Inflammatory macrophage treated with lipopolysaccharide for 1 hour (primary cell): ENCODE data around the gene CMIP.

Experiments used
- DNase-seq, 2 donors: peaks; one replicate each; pipeline ENCODE4 v3.0.0-alpha.2; 2020 to 2022

Gene CMIP

DNA sequence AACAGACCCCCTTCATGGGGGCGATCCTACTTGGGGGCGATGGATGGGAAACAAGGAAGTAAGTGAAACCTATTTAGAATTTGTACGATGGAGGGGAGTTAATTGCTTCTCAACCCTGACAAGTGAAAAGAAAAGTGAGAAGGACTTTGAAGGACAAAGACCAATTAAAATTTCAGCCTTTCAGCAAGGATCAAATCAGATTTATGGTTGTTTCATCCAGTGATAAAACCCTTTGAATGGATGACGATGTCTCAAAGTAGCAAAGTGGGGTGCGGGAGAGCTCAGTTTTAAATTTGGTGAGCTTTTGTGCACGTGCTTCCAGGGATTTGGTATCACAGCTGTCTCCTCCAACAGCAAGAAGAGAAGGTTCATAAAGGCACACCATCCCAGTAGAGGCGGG lies 51.7 kb downstream of the CMIP start:
- DNase-seq: no peak

DNA sequence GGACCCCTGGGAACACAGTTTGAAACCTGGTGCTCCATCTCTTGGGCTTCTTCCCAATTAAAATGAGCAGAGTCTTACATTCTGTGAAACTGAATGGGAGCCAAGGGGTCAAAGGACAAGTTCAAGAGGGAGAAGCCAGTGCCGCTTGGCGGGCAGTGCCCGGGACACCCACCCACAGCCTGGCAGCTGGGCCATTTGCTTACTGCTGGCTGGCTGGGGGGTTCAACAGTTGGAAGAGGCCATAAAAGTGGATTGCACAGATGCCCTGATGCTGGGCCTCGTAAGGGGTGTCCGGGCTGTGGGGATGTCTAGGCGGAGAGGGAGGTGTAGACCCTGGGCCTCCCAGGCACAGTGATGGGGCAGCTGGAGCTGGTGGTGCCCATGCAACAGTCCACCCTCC lies 52.1 kb downstream of the CMIP start:
- DNase-seq: no peak

DNA sequence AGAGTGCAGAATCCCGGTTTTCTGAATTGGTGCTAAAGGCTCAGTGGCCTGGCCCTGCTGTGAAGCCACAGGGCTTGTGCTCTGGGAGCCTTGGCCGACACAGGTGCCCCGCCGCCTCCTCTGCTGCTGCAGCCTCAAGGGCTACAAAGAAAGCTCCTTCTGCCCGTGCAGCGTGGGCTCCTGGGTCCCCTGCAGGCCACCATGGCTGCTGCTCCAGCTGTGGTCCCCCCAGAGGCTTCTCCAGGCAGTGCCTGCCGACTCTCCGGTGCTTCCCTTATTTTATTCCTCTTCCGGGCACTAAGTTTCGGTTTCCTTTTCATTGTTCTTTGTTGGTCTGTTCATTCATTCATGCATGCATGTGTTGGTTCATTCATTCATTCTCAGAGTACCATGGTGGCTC lies 53.1 kb downstream of the CMIP start:
- peak; percentile 70 to 86 for DNase-seq

DNA sequence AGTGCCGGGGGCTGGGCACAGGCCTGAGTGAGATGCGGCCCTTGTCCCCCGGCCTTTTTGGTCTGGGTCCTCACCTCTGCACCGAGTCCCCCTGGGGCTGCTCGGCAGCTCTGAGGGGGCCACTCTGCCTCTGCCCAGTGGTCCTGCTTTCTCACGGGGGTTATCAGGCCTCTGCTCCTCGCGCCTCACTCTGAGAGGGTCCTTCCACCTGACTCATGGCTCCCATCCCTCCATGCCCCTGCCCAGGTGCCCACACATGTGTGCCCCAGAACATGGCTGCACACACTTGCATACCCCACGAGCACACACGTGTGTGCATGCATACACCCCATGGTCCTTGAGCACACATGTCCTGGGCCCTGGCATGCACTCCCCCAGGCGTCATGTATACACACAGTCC lies 53.7 kb downstream of the CMIP start:
- DNase-seq: no peak

DNA sequence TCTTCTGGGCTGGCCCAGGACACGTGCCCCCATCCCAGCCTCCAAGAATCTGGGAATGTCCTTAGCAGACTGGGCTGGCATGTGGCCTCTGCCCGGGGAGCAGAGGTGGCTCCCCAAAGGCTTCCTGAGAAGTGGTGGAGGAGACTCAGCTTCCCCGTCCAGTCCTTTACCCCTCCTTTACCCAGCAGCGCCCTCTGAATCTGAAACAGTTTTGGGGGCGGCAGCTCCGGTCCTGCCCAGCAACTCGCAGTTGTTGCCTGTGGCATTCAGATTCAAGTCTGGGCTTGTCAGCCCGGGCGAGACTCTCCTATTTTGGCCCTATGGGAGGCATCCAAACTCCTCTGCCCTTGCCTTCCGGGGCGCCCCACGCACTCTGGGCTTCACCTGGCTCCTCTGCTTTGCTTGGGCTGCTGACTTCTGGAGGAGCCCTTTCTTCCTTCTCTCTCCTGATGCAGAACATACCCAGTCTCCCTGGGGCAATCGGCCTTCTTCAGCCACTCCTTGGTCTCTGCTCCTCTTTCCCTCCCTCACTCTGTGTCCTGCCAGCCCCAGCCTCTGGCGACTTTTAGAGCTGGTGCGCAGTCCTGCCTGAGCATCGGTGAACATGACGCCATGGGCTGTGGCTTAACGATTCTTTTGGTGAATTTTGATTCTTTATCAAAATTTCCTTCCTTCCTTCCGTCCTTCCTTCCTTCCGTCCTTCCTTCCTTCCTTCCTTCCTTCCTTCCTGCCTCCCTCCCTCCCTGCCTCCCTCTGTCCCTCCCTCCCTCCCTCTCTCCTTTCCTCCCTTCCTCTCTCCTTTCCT lies 55.2 kb downstream of the CMIP start:
- no peak for DNase-seq

DNA sequence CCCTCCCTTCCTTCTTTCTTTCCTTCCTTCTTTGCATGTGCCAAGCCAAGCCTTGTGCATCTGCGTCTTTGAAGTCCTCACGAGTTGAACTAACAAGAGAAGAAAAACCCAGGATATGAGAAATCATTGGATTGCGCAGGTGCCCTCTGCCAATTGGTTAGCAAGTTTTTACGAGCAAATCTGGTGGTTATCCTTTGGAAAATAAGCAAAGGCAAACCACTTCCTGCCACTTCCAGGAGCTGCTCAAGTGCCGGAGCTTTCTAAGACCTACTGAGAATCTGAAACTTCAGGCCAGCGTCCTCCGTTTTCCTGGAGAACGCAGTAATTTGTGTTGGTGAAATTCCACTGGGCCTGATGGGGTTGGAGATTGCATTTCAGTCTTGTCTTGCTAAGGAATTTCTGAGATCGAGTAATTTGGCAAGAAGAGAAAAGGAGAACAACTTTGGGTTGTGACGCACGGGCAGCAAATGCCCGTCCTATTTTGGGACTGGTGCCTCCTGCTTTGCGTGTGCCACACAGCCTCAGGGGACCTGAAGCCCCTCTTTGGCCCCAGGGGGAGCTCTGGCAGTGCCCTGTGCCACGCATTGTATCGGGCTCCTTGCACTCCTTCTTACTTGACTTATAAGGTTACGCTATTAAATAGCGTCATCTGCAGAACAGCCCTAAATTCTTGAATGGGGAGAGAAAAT lies 56.4 kb downstream of the CMIP start:
- peak; percentile 81 to 82 for DNase-seq

DNA sequence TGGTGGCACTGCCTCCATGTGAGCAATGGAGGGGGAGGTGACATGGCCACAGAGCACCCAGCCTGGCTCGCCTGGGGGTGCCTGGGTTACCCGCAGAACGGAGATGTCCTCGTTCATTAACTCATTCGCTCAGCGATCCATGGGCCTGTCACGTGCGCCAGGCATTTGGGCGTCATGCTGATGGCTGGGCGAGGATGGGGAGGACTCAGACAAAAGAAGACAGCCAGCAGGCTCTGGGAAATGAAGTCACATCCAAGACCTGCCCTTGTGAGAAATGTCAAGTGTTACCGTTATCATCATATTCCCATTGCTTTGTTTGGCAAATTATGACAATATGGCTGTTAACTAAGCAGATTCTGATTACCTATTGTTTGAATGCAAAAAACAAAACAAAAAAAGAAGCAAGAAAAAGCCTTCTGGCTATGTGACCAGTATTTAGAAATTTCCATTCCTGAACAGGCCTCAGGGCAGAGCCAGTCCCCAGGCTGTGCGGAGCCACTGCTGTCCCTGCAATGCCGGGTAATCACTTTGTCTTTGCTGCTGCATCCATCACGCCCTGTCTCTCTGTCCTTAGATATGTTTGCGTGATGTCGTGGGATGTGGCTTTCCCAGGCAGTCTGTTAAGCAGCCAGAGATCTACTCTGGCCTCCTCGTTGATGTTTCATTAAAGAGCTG lies 57.9 kb downstream of the CMIP start:
- no peak for DNase-seq

DNA sequence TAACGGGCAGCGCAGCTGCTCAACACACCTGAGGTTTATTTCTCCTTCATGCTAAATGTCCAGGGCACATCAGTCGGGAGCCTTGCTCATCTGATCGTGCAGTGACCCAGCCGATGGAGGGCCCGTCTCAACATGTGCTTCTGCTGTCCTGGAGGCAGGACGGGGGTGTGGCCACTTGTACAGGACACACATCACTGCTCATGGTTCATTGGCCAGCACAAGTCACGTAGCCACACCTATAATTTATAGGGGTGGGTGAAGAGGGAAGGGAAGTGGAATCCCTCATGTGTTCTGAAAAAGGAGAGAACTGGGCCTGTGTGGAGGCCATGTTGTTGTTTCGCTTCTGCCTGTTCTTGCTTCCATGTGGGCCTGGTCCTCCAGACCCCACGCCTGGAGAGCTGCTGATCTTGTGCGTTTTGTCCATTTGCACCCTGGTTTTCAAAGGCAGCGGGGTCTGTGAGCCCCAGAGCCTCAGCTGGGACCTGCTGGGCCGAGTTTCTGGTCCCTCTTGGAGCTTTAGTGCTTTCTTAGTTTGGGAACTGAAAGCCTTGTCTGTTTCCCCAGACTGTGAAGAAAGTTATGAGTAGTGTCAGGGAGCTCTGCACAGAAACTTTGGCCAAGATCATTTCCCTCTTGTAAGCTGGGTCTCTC lies 60.5 kb downstream of the CMIP start:
- peak; percentile 59 to 60 for DNase-seq

DNA sequence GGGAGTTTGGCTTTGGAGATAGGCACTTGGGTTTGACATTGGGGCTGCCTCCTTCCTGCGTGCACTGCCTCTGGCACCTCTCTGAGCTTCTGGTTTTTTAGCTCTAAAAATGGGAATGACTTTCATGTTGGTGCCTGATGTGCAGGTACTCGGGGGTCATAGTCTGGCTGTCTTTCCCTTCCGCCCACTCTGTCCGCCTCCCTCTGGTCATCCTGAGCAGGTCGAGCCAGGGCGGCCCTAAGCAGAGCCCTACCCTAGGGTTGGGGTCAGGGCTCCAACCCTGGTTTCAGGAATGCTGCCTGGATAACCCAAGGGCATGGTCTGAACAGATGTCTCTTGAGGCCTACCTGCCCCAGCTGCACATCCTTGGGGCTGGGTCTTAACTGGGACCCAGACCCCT lies 64.8 kb downstream of the CMIP start:
- DNase-seq: no peak

DNA sequence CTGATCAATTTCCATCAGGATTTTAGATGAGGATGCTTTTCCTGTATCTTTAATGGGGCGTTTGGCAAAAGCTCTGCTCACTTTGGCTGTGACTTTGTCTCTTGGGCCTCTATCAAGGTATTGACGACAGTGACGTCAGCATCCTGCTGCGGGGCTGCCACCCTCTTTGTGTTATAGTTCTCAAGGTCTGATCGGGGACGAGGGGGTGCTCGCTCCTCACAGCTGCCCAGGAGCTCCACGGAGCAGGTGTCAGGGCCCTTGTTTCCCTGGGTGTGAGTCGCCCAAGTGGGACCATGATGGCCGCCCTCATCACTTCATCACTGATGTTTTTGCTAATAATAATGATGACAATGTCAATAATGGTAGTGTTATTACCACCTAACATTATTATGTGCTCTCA lies 65.4 kb downstream of the CMIP start:
- no peak for DNase-seq

DNA sequence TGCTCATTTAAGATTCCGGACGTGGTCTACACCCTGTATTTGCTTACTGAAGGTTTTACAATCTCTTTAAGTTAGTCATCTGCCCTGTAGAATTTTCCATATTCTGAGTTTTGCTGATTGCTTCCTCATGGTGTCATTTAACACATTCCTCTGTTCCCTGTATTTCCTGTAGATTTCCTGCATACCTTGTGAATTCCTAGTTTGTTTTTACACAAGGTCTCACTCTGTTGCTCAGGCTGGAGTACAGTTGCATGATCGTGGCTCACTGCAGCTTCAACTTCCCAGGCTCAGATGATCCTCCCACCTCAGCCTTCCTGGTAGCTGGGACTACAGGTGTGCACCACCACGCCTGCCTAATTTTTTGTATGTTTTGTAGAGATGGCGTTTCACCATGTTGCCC lies 66.8 kb downstream of the CMIP start:
- no peak for DNase-seq

DNA sequence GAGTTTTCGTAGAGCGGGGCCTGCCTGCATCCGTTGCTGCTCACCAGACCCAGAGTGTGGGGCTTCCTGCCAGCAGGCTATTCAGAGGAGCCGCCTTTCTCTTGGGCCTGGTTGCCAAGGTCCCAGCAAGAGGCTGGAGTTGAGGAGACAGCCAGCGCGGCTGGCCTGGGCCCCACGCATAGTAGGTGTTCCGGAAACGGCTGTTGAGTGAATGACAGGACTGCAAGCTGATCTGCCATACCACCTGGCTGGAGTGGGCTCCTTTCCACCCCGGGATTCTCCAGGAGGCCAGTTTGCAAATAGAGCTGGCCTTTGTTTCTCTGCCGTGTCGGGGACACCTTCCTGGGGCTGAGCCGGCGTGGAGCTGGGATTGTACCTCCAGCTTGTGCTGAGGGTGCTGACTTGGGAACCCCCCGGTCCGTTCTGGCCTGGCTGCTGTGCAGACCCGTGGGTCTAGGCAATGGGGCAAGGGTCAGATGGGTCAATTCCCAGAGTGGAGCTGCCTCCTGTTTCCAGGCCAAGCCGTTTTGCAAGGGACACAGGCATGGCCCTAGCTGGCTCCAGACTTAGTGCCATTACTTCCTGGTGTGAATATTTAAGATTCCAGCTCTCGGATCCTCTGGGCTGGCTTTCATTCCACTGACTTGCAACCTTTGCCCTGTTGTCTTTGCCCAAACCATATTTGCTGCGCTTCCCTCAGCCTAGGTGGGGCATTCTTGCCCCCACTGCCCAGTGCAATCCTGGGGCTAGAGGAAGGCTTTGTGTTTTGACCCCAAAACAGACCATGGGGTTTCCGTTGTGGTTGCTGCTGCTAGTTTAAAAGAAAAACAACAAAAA lies 68.8 kb downstream of the CMIP start:
- peak in 1 of 2 donors; percentile 20 for DNase-seq

DNA sequence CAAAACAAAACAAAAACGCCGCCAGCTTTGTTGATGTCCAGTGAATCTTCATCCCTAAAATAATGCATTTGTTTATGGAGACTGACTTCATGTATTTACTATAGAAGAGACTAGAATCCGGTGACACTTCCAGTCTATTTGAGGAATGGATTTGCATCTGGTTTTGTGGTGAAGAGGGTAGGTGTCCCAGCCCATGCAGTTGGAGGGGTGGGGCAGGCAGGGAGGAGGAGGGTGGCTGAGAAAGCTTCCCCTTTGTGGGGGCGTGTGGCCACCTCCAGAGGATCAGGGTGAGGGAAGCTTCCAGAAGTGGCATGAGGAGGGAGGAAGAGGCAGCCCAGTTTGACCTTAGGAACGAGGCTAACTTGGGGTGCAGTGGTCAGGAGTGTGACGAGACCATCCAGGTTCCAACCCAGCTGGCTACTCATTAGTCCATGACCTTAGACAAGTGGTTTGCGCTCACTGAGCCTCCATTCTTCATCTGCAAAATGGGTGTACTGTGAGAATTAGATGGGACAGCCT lies 69.5 kb downstream of the CMIP start:
- peak; percentile 62 to 79 for DNase-seq

DNA sequence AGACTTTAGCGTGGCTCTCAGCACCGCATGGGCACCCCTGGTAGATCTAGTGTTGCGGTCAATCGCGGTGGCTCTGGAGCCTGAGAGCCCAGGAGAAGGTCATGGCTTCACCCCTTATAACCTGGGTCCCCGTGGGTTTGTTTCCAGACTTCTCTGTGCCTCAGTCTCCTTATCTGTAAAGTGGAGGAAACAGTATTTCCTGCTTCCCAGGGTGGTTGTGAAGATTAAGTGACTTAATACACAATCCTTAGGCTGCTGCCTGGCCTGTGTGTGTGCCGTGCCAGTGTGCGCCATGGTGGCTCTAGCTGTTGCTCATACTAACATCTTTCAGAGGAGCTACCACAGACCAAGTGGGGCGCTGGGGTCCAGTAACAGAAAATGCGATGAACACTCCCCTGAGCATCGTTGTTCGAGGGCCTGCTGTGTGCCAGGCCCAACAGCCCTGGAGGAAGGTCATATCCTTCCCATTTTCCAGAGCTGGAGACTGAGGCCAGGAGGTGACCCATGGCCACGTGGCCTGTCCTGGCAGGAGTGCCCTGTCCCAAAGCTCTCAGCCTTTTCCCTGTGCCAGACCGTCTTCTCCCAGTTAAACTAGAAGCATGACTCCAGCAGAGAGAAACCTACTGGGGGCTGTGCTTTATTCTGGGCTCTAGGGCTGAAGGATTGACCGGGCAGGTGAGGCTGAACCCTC lies 70.1 kb downstream of the CMIP start:
- no peak for DNase-seq

DNA sequence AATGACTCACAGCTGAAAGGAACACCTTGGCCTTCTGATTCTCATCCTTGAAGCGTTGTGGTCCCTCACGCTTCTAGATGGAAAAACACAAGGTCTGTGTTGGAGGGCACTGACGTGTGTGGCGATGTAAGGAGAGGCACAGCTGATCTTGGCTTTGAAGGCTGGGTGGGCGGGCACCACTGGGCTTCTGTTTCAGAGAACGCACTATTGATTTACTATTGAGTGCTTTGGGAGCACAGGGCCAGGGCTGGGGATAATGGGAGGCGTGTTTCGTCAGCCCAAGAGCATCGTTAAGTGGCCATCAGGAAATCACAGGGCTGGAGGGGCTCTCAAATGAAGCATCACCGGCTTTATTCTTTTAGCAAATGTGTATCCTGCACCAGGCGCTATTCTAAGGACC lies 70.7 kb downstream of the CMIP start:
- no peak for DNase-seq

DNA sequence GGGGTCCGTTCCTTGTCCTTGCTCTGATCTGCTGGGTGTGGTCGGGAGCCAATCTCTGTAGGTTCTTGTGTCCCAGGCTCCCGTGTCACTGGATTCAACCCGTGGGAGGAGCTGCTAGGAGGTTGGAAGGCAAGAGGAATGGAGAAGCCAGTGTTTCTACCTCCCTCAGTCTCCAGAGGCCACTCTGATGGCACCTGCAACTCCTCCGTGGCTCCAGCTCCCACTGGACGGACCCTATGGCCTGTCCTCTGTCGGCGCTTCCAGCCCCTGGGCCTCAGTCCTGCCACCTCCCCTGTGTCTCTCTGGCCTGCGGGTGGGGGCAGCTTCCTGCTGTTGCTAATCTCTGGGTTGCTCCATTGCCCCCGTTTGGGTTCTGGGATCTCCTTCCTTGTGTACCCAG lies 71.1 kb downstream of the CMIP start:
- DNase-seq: no peak

DNA sequence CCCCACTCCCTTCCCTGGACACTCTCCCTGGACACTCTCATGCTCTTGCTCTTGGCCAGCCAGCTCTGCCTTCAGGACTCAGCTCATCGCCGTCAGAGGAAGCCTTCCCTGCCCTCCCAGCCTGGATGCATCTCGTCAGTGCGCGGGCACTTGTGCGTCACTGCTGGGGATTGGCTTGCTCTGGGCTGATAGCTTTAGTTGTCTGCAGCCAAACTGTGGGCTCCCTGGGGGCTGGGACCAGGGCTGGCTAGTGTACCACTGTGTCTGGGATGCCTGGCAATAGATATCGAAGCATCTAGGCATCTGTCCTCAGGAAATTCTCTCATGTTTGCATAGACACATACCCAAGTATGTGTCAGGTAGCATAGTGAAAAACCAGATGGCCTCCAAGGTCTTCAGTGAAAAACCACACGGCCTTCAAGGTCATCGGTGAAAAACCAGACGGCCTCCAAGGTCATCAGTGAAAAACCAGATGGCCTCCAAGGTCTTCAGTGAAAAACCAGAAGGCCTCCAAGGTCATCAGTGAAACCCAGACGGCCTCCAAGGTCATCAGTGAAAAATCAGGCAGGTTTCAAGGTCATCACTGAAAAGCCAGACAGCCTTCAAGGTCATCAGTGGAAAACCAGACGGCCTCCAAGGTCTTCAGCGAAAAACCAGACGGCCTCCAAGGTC lies 72.0 kb downstream of the CMIP start:
- no peak for DNase-seq

DNA sequence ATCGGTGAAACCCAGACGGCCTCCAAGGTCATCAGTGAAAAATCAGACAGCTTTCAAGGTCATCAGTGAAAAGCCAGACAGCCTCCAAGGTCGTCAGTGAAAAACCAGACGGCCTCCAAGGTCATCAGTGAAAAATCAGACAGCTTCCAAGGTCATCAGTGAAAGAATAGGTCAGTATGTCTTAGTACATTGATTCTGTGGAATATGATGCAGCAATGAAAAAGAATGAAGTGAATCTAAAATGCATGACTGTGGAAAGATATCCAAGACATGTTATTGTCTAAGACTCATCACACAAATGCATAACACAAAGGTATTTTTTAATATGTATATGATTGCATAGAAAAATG lies 72.5 kb downstream of the CMIP start:
- DNase-seq: no peak

DNA sequence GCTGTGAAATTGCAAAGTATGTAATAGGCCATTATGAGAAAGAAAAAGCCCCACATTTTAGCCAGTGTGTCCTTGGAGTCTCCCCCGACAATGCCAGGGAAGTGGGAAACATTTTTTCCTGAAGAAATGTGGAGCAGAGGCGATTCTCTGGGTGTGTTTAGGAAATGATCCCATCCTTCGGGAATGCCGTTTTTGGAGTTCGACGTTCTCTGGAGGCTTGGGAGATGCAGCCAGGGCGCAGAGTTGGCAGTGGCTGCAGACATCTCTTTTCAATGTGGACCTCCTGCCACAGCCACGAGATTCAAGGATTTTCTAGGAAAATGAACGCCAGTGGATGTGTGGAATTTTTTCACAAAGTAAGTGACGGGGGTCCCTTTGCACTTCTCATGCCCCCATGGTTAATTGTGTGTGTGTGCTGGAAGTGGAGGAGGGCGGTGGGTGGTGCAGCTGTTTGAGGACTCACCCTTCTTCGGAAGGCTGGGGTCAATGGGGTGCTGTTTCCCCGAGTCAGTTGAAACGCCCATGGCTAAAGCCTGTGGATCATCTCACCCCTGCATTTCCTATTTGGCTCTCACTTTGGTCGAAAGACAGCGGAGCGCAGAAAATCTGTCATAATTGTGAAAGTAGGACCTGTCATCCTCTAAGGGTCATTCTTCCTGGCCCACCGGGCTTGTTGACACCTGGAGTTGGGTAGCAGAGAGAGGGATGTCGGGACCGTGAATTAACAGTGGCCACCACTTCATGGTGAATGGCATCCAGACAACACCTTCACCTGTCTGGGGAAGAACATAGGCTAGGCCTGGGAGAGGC lies 73.2 kb downstream of the CMIP start:
- DNase-seq: no peak

DNA sequence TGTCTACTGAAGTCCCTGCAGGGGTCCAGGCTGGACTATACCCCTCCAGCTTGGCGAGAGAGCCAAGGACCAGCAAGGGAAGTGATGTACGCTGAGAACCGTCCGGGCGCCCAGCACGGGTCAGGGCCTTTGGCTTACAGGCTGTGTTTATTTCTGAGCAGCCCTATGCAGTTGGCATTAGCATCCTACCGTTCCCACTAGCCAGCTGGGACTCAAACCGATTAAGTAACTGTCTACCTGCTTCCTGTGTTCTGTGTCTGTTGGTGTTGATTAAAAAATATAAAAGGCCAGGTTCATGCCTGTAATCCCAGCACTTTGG lies 73.8 kb downstream of the CMIP start:
- DNase-seq: no peak
